Fibroblast of lung (primary cell): Measurements from ENCODE around the gene JMJD6. TPM values are rescaled to one million over a fixed set of nuclear protein-coding genes. Genes with fewer than 3 reads are reported as not detected.
"Not testable (repeated sequence)": the region's sequence is repeated elsewhere in the genome, so short reads cannot be mapped to it uniquely, and the experiment has no call there.

Experiments
- DNase-seq, 2 donors: peaks; one replicate each; pipeline versions ENCODE4 v3.0.0 to v3.0.0-alpha.2; 2010; ENCODE audit warnings: low read depth in 2 of 2
- H2AFZ ChIP-seq: 2 replicates; pipeline ENCODE4 v1.5.1; 2012; ENCODE audit warnings: low read length, control low read depth, inconsistent platforms
- H3K27ac ChIP-seq: 2 replicates; pipeline ENCODE4 v1.5.1; 2011; ENCODE audit warnings: low read length, control low read depth; ENCODE audit not compliant: insufficient read depth
- H3K27me3 ChIP-seq: 2 replicates; pipeline ENCODE4 v1.5.1; 2011; ENCODE audit warnings: mild to moderate bottlenecking, low read length; ENCODE audit not compliant: control insufficient read depth, insufficient read depth
- H3K36me3 ChIP-seq: 2 replicates; pipeline ENCODE4 v1.5.1; 2011; ENCODE audit warnings: low read length; ENCODE audit not compliant: control insufficient read depth, insufficient read depth
- H3K4me1 ChIP-seq: 2 replicates; pipeline ENCODE4 v1.5.1; 2011; ENCODE audit warnings: low read length; ENCODE audit not compliant: control insufficient read depth, insufficient read depth; ENCODE audit errors: extremely low read depth
- H3K4me2 ChIP-seq: 2 replicates; pipeline ENCODE4 v1.5.1; 2011; ENCODE audit warnings: low read length, control low read depth; ENCODE audit not compliant: insufficient read depth; ENCODE audit errors: extremely low read depth
- H3K4me3 ChIP-seq, 4 experiments: fragments of 200-600 bp in 1 of 4; sonication (generic) in 1 of 4; replicated peaks in 1 of 4; 2 replicates each; pipeline ENCODE4 v1.5.1; 2011 to 2016; ENCODE audit warnings: low read length in 4 of 4, low read depth in 3 of 4, mild to moderate bottlenecking in 3 of 4, control low read depth in 2 of 4, inconsistent platforms in 1 of 4, mixed read lengths in 1 of 4; ENCODE audit not compliant: insufficient read depth in 1 of 4; ENCODE audit errors: control extremely low read depth in 1 of 4
- H3K79me2 ChIP-seq: 2 replicates; pipeline ENCODE4 v1.5.1; 2012; ENCODE audit warnings: mild to moderate bottlenecking, low read length, inconsistent platforms; ENCODE audit not compliant: control insufficient read depth, insufficient read depth
- H3K9ac ChIP-seq: 2 replicates; pipeline ENCODE4 v1.5.1; 2011; ENCODE audit warnings: mild to moderate bottlenecking, low read length, control low read depth; ENCODE audit not compliant: insufficient read depth
- H3K9me3 ChIP-seq: 2 replicates; pipeline ENCODE4 v1.5.1; 2012; ENCODE audit warnings: low read depth, low read length; ENCODE audit not compliant: control insufficient read depth, insufficient read depth
- H4K20me1 ChIP-seq: 2 replicates; pipeline ENCODE4 v1.5.1; 2011; ENCODE audit warnings: low read length; ENCODE audit not compliant: control insufficient read depth, insufficient read depth; ENCODE audit errors: extremely low read depth
- CTCF ChIP-seq, 2 donors: IDR thresholded peaks in 1 of 2; conservative IDR thresholded peaks in 1 of 2; 1 replicate in 1 of 2; 2 replicates in 1 of 2; pipeline ENCODE4 v1.5.1; 2011 to 2012; ENCODE audit warnings: low read length in 2 of 2, control low read depth in 1 of 2, inconsistent platforms in 1 of 2, low read depth in 1 of 2, mild to moderate bottlenecking in 1 of 2
- EZH2 ChIP-seq: IDR thresholded peaks from 2 replicates; pipeline ENCODE4 v1.5.1; 2012; ENCODE audit warnings: low read length, control low read depth, mild to moderate bottlenecking; ENCODE audit errors: missing control alignments
- polyA plus RNA-seq, 2 donors: library from polyadenylated mRNA; depleted of rRNA in 1 of 2; stranded (reverse) in 1 of 2; unstranded in 1 of 2; fragments of >200 nt; gene quantifications; 2 replicates each; pipeline ENCODE4 v1.2.1, GENCODE V29; 2011 to 2012; ENCODE audit warnings: missing spikeins in 1 of 2
- total RNA-seq: library from RNA; depleted of rRNA; stranded (reverse); fragments of >200 nt; gene quantifications from 2 replicates; pipeline ENCODE4 v1.2.1, GENCODE V29; 2014

Gene JMJD6
- total and polyA plus RNA-seq, 2 donors (not counting 1 experiment from before 2014, with no cell fraction given) = 16.2 to 17.7 TPM

GRCh38 chr17:76748657-76749056 is 22.3 kb upstream of the JMJD6 start:
- DNase-seq = no peak
- H3K27me3 ChIP-seq = no peaks in the 10 kb centered on the region
- no peaks in the 10 kb centered on the region for H3K9me3 ChIP-seq
- no peaks in the 10 kb centered on the region for H3K79me2 ChIP-seq
- TF ChIP-seq EZH2 (no peak), CTCF (conservative IDR thresholded peaks at IDR 0.05 in 1 of 2, IDR thresholded peaks at IDR 0.05 in 1 of 2; ENCODE audit: low read depth in 1 of 2, low read length in 2 of 2) (no peak)
- H3K4me3 ChIP-seq = no peak overlapping the region
- H2AFZ ChIP-seq = no peak overlapping the region
- H3K4me2 ChIP-seq = no peak overlapping the region
- no peak overlapping the region for H3K27ac ChIP-seq
- H4K20me1 ChIP-seq = no peaks in the 10 kb centered on the region
- H3K9ac ChIP-seq = no peak overlapping the region
- peaks cover 15% of the 10 kb centered on the region for H3K36me3 ChIP-seq
- no peaks in the 10 kb centered on the region for H3K4me1 ChIP-seq

- Histone ChIP-seq H4K20me1 (no peaks in the 10 kb centered on the region), H3K27ac (no peak overlapping the region), H3K36me3 (peaks cover 15% of the 10 kb centered on the region), H3K27me3 (no peaks in the 10 kb centered on the region), H3K4me1 (no peaks in the 10 kb centered on the region), H3K79me2 (no peaks in the 10 kb centered on the region), H3K9me3 (no peaks in the 10 kb centered on the region), H3K4me2 (no peak overlapping the region), H3K9ac (no peak overlapping the region), H2AFZ (no peak overlapping the region), H3K4me3 (no peak overlapping the region)
- no peak for DNase-seq
- TF ChIP-seq CTCF (conservative IDR thresholded peaks at IDR 0.05 in 1 of 2, IDR thresholded peaks at IDR 0.05 in 1 of 2; ENCODE audit: low read depth in 1 of 2, low read length in 2 of 2) = no peak
- no peak for TF ChIP-seq EZH2
Observed at GRCh38 chr17:76747716-76748363, 21.4 kb upstream of the JMJD6 start.

GRCh38 chr17:76745785-76746184 is 19.4 kb upstream of the JMJD6 start:
- H3K27ac ChIP-seq, H4K20me1 ChIP-seq, H3K4me3 ChIP-seq, H3K27me3 ChIP-seq, H3K4me2 ChIP-seq, H3K79me2 ChIP-seq, H3K9me3 ChIP-seq, H2AFZ ChIP-seq, H3K9ac ChIP-seq, H3K4me1 ChIP-seq: not testable (repeated sequence)
- peaks cover 19% of the 10 kb centered on the region for H3K36me3 ChIP-seq
- DNase-seq = peak; percentile 20 to 41
